GM23248 (cell line): Measurements from ENCODE around the gene LYRM9. TPM values are rescaled to one million over a fixed set of nuclear protein-coding genes. Genes with fewer than 3 reads are reported as not detected.

Experiments
- DNase-seq: peaks from one replicate; pipeline ENCODE4 v3.0.0-alpha.2; 2015
- H2AFZ ChIP-seq: fragments of 200-600 bp; sonication (generic); 2 replicates; pipeline ENCODE4 v1.6.1; 2016; ENCODE audit warnings: antibody characterized with exemption
- H3F3A ChIP-seq: fragments of 200-600 bp; sonication (generic); 2 replicates; pipeline ENCODE4 v1.6.1; 2016; ENCODE audit warnings: mild to moderate bottlenecking, antibody characterized with exemption, mixed run types; ENCODE audit not compliant: insufficient read depth
- H3K27ac ChIP-seq: fragments of 200-600 bp; sonication (generic); 2 replicates; pipeline ENCODE4 v1.5.1; 2016; ENCODE audit warnings: mild to moderate bottlenecking
- H3K27me3 ChIP-seq: fragments of 200-600 bp; sonication (generic); replicated peaks from 2 replicates; pipeline ENCODE4 v1.6.1; 2016; ENCODE audit warnings: mild to moderate bottlenecking; ENCODE audit not compliant: insufficient read depth
- H3K36me3 ChIP-seq: fragments of 200-600 bp; sonication (generic); 2 replicates; pipeline ENCODE4 v1.6.1; 2016; ENCODE audit warnings: low read depth, mild to moderate bottlenecking
- H3K4me1 ChIP-seq: fragments of 200-600 bp; sonication (generic); 2 replicates; pipeline ENCODE4 v1.6.1; 2016; ENCODE audit warnings: mild to moderate bottlenecking; ENCODE audit not compliant: insufficient read depth
- H3K4me2 ChIP-seq: fragments of 200-600 bp; sonication (generic); one replicate; pipeline ENCODE4 v1.6.1; 2016; ENCODE audit warnings: mild to moderate bottlenecking; ENCODE audit not compliant: unreplicated experiment
- H3K4me3 ChIP-seq: fragments of 200-600 bp; sonication (generic); 2 replicates; pipeline ENCODE4 v1.5.1; 2016; ENCODE audit warnings: mild to moderate bottlenecking
- H3K79me2 ChIP-seq: fragments of 200-600 bp; sonication (generic); 2 replicates; pipeline ENCODE4 v1.6.1; 2016; ENCODE audit warnings: mild to moderate bottlenecking; ENCODE audit not compliant: insufficient read depth
- H3K9ac ChIP-seq: fragments of 200-600 bp; sonication (generic); 2 replicates; pipeline ENCODE4 v1.6.1; 2016; ENCODE audit warnings: mild to moderate bottlenecking
- H3K9me2 ChIP-seq: fragments of 200-600 bp; sonication (generic); 2 replicates; pipeline ENCODE4 v1.6.1; 2016; ENCODE audit warnings: mixed run types, mild to moderate bottlenecking, moderate library complexity; ENCODE audit not compliant: insufficient read depth
- H3K9me3 ChIP-seq: fragments of 200-600 bp; sonication (generic); one replicate; pipeline ENCODE4 v1.6.1; 2017; ENCODE audit warnings: low read depth
- H4K20me1 ChIP-seq: fragments of 200-600 bp; sonication (generic); 2 replicates; pipeline ENCODE4 v1.6.0; 2016; ENCODE audit not compliant: insufficient read depth
- EZH2 ChIP-seq: fragments of 200-600 bp; sonication (generic); IDR thresholded peaks from 2 replicates; pipeline ENCODE4 v1.6.1; 2018; ENCODE audit warnings: antibody characterized with exemption, mild to moderate bottlenecking; ENCODE audit not compliant: insufficient read depth, poor library complexity, severe bottlenecking
- EZH2phosphoT487 ChIP-seq: fragments of 200-600 bp; sonication (generic); IDR thresholded peaks from 2 replicates; pipeline ENCODE4 v1.6.1; 2018; ENCODE audit warnings: antibody characterized with exemption, moderate library complexity, mild to moderate bottlenecking, low read depth; ENCODE audit not compliant: insufficient read depth
- WGBS, 2 experiments: methylation state at CpG; one replicate each; pipeline ENCODE4 v1.1.6; 2015 to 2017; ENCODE audit warnings: low lambda C conversion rate in 2 of 2, low coverage in 1 of 2; ENCODE audit errors: missing lambda C conversion rate in 2 of 2; 5-methylcytosine and 5-hydroxymethylcytosine counted together
- in situ Hi-C: fragments of 300-500 bp; cut with MboI; formaldehyde crosslinking; loops from 2 replicates; pipeline ENCODE4 v1.15.0; 2020
- polyA plus RNA-seq: library from polyadenylated mRNA; unstranded; fragments of >200 nt; fragmentation: Nextera tagmentation; extraction: Ambion mirVana; gene quantifications from 2 replicates; pipeline ENCODE4 v1.2.1, GENCODE V29; 2016
- total RNA-seq: library from RNA; depleted of rRNA; stranded (reverse); fragments of >200 nt; shearing (Covaris generic); gene quantifications from 2 replicates; pipeline ENCODE4 v1.2.3, GENCODE V29; 2014

Gene LYRM9
- total and polyA plus RNA-seq, 2 experiments from 2014 or later: 11.3 to 15.4 TPM

- no peak for DNase-seq
- H3K27me3 ChIP-seq: peaks cover 6% of the 10 kb centered on the region; the same call in 1 of the 2 replicates
- H3K4me2 ChIP-seq: no peak overlapping the region
- no peaks in the 10 kb centered on the region for H3K4me1 ChIP-seq
- no peaks in the 10 kb centered on the region for H3K79me2 ChIP-seq
- H3K9me3 ChIP-seq: no peaks in the 10 kb centered on the region
- H3K4me3 ChIP-seq: no peak overlapping the region
- in situ Hi-C loops: no loop called here
- H3K36me3 ChIP-seq: no peaks in the 10 kb centered on the region
- no peaks in the 10 kb centered on the region for H3F3A ChIP-seq
- 67 to 70% methylated on average over 4 of the region's 4 CpGs for WGBS, 2 experiments
- no peaks in the 10 kb centered on the region for H3K9me2 ChIP-seq
- H2AFZ ChIP-seq: no peak overlapping the region
- no peak overlapping the region for H3K27ac ChIP-seq
- H4K20me1 ChIP-seq: no peaks in the 10 kb centered on the region
- TF ChIP-seq EZH2phosphoT487 (no peak), EZH2 (no peak)
- H3K9ac ChIP-seq: no peak overlapping the region
These were observed 45.7 kb upstream of the LYRM9 start for GRCh38 chr17:27938864-27939263.

GRCh38 chr17:27938241-27938640 lies 45.1 kb upstream of the LYRM9 start:
- Histone ChIP-seq H3K79me2 (no peaks in the 10 kb centered on the region), H3K27ac (no peak overlapping the region), H3K27me3 (peaks cover 6% of the 10 kb centered on the region; the same call in 1 of the 2 replicates), H3K4me2 (no peak overlapping the region), H2AFZ (no peak overlapping the region), H3K9me3 (no peaks in the 10 kb centered on the region), H3K4me3 (no peak overlapping the region), H3K4me1 (no peaks in the 10 kb centered on the region), H3K9ac (no peak overlapping the region), H3K36me3 (no peaks in the 10 kb centered on the region), H3F3A (no peaks in the 10 kb centered on the region), H3K9me2 (no peaks in the 10 kb centered on the region), H4K20me1 (no peaks in the 10 kb centered on the region)
- in situ Hi-C loops: no loop called here
- DNase-seq: no peak
- TF ChIP-seq EZH2 (no peak), EZH2phosphoT487 (no peak)

GRCh38 chr17:27937025-27937546 lies 43.9 kb upstream of the LYRM9 start:
- no peaks in the 10 kb centered on the region for H3K79me2 ChIP-seq
- H3K9me3 ChIP-seq: no peaks in the 10 kb centered on the region
- H2AFZ ChIP-seq: no peak overlapping the region
- H3K9ac ChIP-seq: no peak overlapping the region
- no peaks in the 10 kb centered on the region for H3K36me3 ChIP-seq
- H4K20me1 ChIP-seq: no peaks in the 10 kb centered on the region
- H3K9me2 ChIP-seq: no peaks in the 10 kb centered on the region
- no peaks in the 10 kb centered on the region for H3F3A ChIP-seq
- H3K27me3 ChIP-seq: peaks cover 6% of the 10 kb centered on the region; the same call in 1 of the 2 replicates
- DNase-seq: no peak
- WGBS, 2 experiments: 50 to 64% methylated on average over 8 of the region's 8 CpGs
- H3K27ac ChIP-seq: no peak overlapping the region
- H3K4me3 ChIP-seq: no peak overlapping the region
- no peaks in the 10 kb centered on the region for H3K4me1 ChIP-seq
- TF ChIP-seq EZH2phosphoT487 (no peak), EZH2 (no peak)
- in situ Hi-C loops: no loop called here
- H3K4me2 ChIP-seq: no peak overlapping the region

GRCh38 chr17:27930000-27930399 lies 36.8 kb upstream of the LYRM9 start:
- Histone ChIP-seq H3K9ac (no peak overlapping the region), H4K20me1 (no peaks in the 10 kb centered on the region), H3K9me2 (no peaks in the 10 kb centered on the region), H3K79me2 (no peaks in the 10 kb centered on the region), H3K36me3 (no peaks in the 10 kb centered on the region), H3K4me3 (no peak overlapping the region), H3K4me2 (no peak overlapping the region), H3K27ac (no peak overlapping the region), H3F3A (no peaks in the 10 kb centered on the region), H3K4me1 (no peaks in the 10 kb centered on the region), H3K27me3 (0 out of 2 replicates have a peak, but pooled peaks cover 3% of the 10 kb centered on the region), H3K9me3 (no peaks in the 10 kb centered on the region), H2AFZ (no peak overlapping the region)
- in situ Hi-C loops: no loop called here
- no peak for TF ChIP-seq EZH2
- TF ChIP-seq EZH2phosphoT487: no peak
- DNase-seq: no peak
- 45 to 53% methylated on average over 6 of the region's 6 CpGs for WGBS, 2 experiments

- no peaks in the 10 kb centered on the region for H3K79me2 ChIP-seq
- DNase-seq: no peak
- WGBS, 2 experiments: 67 to 73% methylated on average over 5 of the region's 5 CpGs
These were observed 35.4 kb upstream of the LYRM9 start for GRCh38 chr17:27928587-27928986.

More at GRCh38 chr17:27928587-27928986, 35.4 kb upstream of the LYRM9 start:
- Histone ChIP-seq H3K4me3 (no peak overlapping the region), H3K9me3 (no peaks in the 10 kb centered on the region), H3K9ac (no peak overlapping the region), H3K36me3 (no peaks in the 10 kb centered on the region), H4K20me1 (no peaks in the 10 kb centered on the region), H3F3A (no peaks in the 10 kb centered on the region), H3K4me1 (no peaks in the 10 kb centered on the region), H3K4me2 (no peak overlapping the region), H3K9me2 (no peaks in the 10 kb centered on the region), H3K27ac (no peak overlapping the region), H2AFZ (no peak overlapping the region), H3K27me3 (0 out of 2 replicates have a peak, but pooled peaks cover 3% of the 10 kb centered on the region)
- TF ChIP-seq EZH2phosphoT487 (no peak), EZH2 (no peak)
- in situ Hi-C loops: no loop called here
